CD4-positive, alpha-beta memory T cell (primary cell): ENCODE results near the gene RBM39. TPM values are rescaled to one million over a fixed set of nuclear protein-coding genes. Genes with fewer than 3 reads are reported as not detected.

ENCODE experiments used
- CTCF ChIA-PET: fragments of 350-600 bp; sonication (Branson Sonifier 250); formaldehyde crosslinking; loops from one replicate; lab custom pipeline; 2021; ENCODE audit warnings: inconsistent platforms; ENCODE audit not compliant: partially characterized antibody; lab: Charles Lee
- POLR2A ChIA-PET: fragments of 350-600 bp; sonication (Branson Sonifier 250); formaldehyde crosslinking; loops from one replicate; lab custom pipeline; 2021; ENCODE audit not compliant: partially characterized antibody; lab: Charles Lee
- DNase-seq, 5 donors: peaks; one replicate each; pipeline versions ENCODE4 v3.0.0 to v3.0.0-alpha.2; 2020 to 2022; ENCODE audit warnings: mixed read lengths in 1 of 5
- H3K27ac ChIP-seq: one replicate; pipeline ENCODE4 v1.7.0; 2013; ENCODE audit warnings: low read depth, low read length
- H3K27me3 ChIP-seq: 2 replicates; pipeline ENCODE4 v1.7.0; 2013; ENCODE audit warnings: mild to moderate bottlenecking, low read length, moderate library complexity; ENCODE audit not compliant: insufficient read depth
- H3K36me3 ChIP-seq: 2 replicates; pipeline ENCODE4 v1.7.0; 2013; ENCODE audit warnings: mild to moderate bottlenecking, low read length, moderate library complexity; ENCODE audit not compliant: insufficient read depth
- H3K4me1 ChIP-seq: 2 replicates; pipeline ENCODE4 v1.7.0; 2013; ENCODE audit warnings: mild to moderate bottlenecking, low read length, moderate library complexity; ENCODE audit not compliant: insufficient read depth
- H3K4me3 ChIP-seq, 2 donors: one replicate each; pipeline ENCODE4 v1.7.0; 2013; ENCODE audit warnings: low read length in 2 of 2, mild to moderate bottlenecking in 1 of 2
- H3K9me3 ChIP-seq, 2 donors: one replicate each; pipeline ENCODE4 v1.7.0; 2013; ENCODE audit warnings: low read length in 2 of 2, control low read depth in 1 of 2; ENCODE audit not compliant: control insufficient read depth in 1 of 2
- H3K27ac Mint-ChIP-seq, 7 donors: one replicate each; pipeline ENCODE4 v1.8.0; 2020 to 2021; ENCODE audit warnings: mixed read lengths in 7 of 7, mild to moderate bottlenecking in 6 of 7, inconsistent platforms in 3 of 7, moderate library complexity in 3 of 7
- H3K27me3 Mint-ChIP-seq, 2 donors: one replicate each; pipeline ENCODE4 v1.8.0; 2020 to 2021; ENCODE audit warnings: mixed read lengths in 2 of 2
- H3K36me3 Mint-ChIP-seq, 2 donors: one replicate each; pipeline ENCODE4 v1.8.0; 2020 to 2021; ENCODE audit warnings: mixed read lengths in 2 of 2, inconsistent platforms in 1 of 2, mild to moderate bottlenecking in 1 of 2
- H3K4me1 Mint-ChIP-seq, 4 donors: one replicate each; pipeline ENCODE4 v1.8.0; 2020 to 2021; ENCODE audit warnings: mixed read lengths in 4 of 4, mild to moderate bottlenecking in 1 of 4
- H3K4me3 Mint-ChIP-seq, 8 donors: one replicate each; pipeline ENCODE4 v1.8.0; 2020 to 2021; ENCODE audit warnings: mixed read lengths in 8 of 8, mild to moderate bottlenecking in 7 of 8, moderate library complexity in 6 of 8, inconsistent platforms in 3 of 8
- H3K9me3 Mint-ChIP-seq, 8 donors: one replicate each; pipeline ENCODE4 v1.8.0; 2020 to 2021; ENCODE audit warnings: mixed read lengths in 8 of 8, mild to moderate bottlenecking in 5 of 8, inconsistent platforms in 3 of 8, moderate library complexity in 1 of 8
- intact Hi-C: fragments of 100-400 bp; cut with micrococcal nuclease; formaldehyde crosslinking; loops from one replicate; pipeline ENCODE4 v1.15.1; 2023
- polyA plus RNA-seq, 2 donors: library from polyadenylated mRNA; unstranded; fragments of 300-500 nt; fragmentation: Illumina TruSeq; gene quantifications; one replicate each; pipeline ENCODE4 v1.2.3, GENCODE V29; 2021
- total RNA-seq, 2 experiments: library from RNA; stranded (reverse); gene quantifications; one replicate each; pipeline ENCODE4 v1.2.3, GENCODE V29; 2021

Gene RBM39
- total and polyA plus RNA-seq, 4 experiments from 2014 or later, result 76.7 to 665 (median 392) TPM

DNA sequence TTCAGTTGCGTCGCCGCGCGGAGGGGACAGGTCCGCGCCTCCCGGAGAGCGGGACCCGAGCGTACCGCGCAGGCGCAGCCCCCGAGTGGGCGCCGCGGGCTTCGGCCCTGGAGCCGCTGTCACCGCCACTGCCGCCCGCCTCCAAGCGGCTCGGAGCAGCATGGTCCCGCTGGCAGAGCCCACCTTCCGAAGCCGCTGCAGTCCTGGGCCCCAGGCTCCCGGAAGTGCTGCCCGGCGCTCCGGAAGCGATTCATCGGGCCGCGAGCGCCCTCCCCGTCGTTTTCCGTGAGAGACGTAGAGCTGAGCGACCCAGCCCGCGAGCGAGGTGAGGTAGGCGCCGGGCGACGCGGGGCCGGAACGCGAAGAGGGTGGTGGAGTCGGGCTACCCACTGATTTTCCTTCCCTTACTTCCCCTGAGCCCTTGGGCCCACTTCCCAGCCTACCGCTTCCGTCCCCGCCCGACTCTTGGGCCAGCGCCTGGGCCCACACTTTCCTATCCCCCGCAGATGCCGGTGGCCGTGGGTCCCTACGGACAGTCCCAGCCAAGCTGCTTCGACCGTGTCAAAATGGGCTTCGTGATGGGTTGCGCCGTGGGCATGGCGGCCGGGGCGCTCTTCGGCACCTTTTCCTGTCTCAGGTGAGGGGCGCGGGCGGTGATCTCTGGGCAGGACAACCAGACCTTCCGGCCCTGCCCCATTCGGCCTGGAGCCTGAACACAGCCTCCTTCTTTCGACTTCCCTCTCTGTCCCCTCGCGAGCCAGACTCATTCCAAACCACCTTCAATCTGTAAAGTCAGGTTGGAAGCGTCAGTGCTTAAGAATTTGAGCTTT, 42.7 kb downstream of the RBM39 start, which contains the start of the genes NFS1 and ROMO1:
Gene NFS1 (minus strand): TSS at position 226 of the 830 bp plus-strand sequence. CDS start 64 bp downstream, at position 162.
Gene ROMO1 (plus strand): TSS at position 279 of the 830 bp plus-strand sequence. CDS start 228 bp downstream, at position 507.
- Histone ChIP-seq H3K27ac (peak within 1 kb of the TSS; percentile 84), H3K9me3 (no peaks in the 10 kb centered on the region), H3K4me1 (peaks cover 38% of the 10 kb centered on the region), H3K36me3 (peaks cover 33% of the 10 kb centered on the region), H3K27me3 (no peaks in the 10 kb centered on the region), H3K4me3 (peak within 1 kb of the TSS; percentile 90 to 92)
- peak; percentile 82 to 88 (median 83) for DNase-seq
- H3K36me3 Mint-ChIP-seq, result peaks cover 27 to 62% of the 10 kb centered on the region in 2 donors
- H3K4me3 Mint-ChIP-seq, result peak within 1 kb of the TSS; percentile 92 to 99 (median 95)
- intact Hi-C loops, result loop anchor here (1.0 to 10.0 kb wide), 6 partner anchors 35 to 235 kb away; partner anchors contain the start of genes CPNE1 and RBM12
- H3K27ac Mint-ChIP-seq, result peak within 1 kb of the TSS; percentile 93 to 99 (median 97)
- CTCF ChIA-PET, result interaction anchor here (0.8 to 2.8 kb wide), 4 partner anchors 9 to 98 kb away, joined by 3 to 8 read pairs (median 3); partner anchors contain the start of gene PHF20
- POLR2A ChIA-PET, result interaction anchor here (0.7 to 6.8 kb wide), 19 partner anchors 12 to 254 kb away, joined by 3 to 100 read pairs (median 4); partner anchors contain the start of genes CPNE1, PHF20, RBM12 and RBM39
- H3K27me3 Mint-ChIP-seq, result no peaks in the 10 kb centered on the region
- H3K4me1 Mint-ChIP-seq, result peaks cover 33 to 67% (median 42%) of the 10 kb centered on the region in 4 donors
- peaks cover 0 to 11% (median 0%) of the 10 kb centered on the region in 8 donors for H3K9me3 Mint-ChIP-seq

DNA sequence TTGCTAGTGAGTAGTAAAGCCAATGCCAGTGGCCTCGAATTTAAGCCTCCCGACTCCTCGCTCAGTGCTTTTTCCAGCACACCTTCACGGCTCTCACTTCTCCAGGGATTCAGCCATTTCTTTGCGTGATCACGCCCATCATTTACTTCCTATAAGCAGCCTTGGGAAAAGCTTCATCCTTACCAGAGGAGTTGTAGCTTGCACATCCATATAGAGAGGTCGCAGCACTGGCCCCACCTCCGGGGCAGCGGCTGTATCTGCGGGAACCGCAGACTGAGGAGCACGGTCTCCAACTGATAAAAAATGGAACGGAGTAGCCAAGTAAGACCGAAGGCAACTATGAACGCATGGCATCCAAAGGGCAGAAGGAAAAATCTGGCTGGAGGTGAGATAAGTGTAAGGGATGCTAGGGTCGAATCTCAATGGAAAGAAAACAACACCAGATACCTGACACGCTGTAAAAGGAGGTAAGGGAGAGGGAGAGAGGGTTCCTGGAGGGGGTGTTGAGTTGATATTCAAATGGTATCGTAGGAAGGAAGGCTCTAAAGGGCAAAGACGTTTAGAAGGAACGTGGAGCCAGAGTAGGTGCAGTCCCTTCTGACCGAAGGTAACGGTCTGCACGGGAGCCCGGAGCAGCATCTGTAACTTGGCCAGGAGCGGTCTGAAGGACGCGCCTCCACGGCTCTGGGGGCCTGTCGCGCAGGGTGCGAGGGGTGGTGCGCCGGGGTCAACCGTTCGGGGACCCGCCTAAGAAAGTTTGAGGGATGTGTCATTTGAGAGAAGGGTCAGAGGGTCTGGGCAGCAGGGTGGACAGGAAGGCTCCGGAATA, 43.5 kb downstream of the RBM39 start:
- DNase-seq, result no peak
- Histone ChIP-seq H3K27ac (peak overlapping the region; percentile 84), H3K4me1 (peaks cover 33% of the 10 kb centered on the region), H3K36me3 (peaks cover 25% of the 10 kb centered on the region), H3K9me3 (no peaks in the 10 kb centered on the region), H3K27me3 (no peaks in the 10 kb centered on the region), H3K4me3 (peak overlapping the region; percentile 90 to 92)
- Mint-ChIP-seq H3K9me3 (peaks cover 0 to 11% (median 0%) of the 10 kb centered on the region in 8 donors), H3K36me3 (peaks cover 23 to 54% of the 10 kb centered on the region in 2 donors), H3K27ac (peak overlapping the region; percentile 89 to 99 (median 97)), H3K4me1 (peaks cover 32 to 59% (median 41%) of the 10 kb centered on the region in 4 donors), H3K4me3 (peak overlapping the region; percentile 88 to 99 (median 94)), H3K27me3 (no peaks in the 10 kb centered on the region)
- ChIA-PET CTCF (interaction anchor here (1.1 to 2.8 kb wide), 2 partner anchors 74 to 97 kb away, joined by 3 to 8 read pairs; partner anchors contain the start of gene PHF20), POLR2A (interaction anchor here (0.5 to 6.8 kb wide), 14 partner anchors 12 to 255 kb away, joined by 3 to 100 read pairs (median 4); partner anchors contain the start of genes CPNE1, PHF20, RBM12 and RBM39)
- intact Hi-C loops, result loop anchor here (1.0 to 10.0 kb wide), 6 partner anchors 34 to 234 kb away; partner anchors contain the start of genes CPNE1 and RBM12

DNA sequence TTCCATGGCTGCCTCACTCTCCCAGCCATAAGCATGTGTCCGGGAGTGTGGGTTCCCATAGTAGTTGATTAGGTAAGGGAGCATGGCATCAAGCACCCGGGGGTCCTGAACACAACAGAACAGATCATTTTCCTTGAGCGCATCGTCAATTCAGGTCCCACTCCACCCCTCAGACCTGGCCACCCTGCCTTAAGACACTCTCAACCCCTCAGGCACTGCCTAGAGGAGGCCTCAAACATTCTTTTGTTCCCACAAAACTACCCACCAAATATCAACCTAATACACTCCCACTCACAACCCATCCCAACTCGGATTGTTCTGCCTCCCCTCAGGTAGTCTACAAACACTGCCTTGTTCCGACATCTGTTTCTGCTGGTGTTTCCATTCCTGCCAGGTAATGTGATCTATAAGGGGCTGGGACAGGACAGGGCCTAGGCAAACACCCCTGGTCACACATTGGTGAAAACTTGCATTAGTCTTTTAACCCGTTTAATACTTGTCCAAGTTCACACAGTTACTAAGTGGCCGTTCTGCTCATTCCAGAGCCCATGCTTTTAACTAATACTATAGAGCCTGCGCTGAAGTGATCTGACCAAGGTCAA, 44.3 kb downstream of the RBM39 start:
- no peaks in the 10 kb centered on the region for H3K9me3 ChIP-seq
- no peak for DNase-seq
- CTCF ChIA-PET, result no interaction called here
- H3K27ac ChIP-seq, result peak overlapping the region; percentile 84
- H3K4me1 ChIP-seq, result peaks cover 30% of the 10 kb centered on the region
- Mint-ChIP-seq H3K27ac (peak overlapping the region; percentile 71 to 98 (median 97)), H3K27me3 (no peaks in the 10 kb centered on the region), H3K36me3 (peaks cover 22 to 52% of the 10 kb centered on the region in 2 donors), H3K4me1 (peaks cover 32 to 56% (median 40%) of the 10 kb centered on the region in 4 donors), H3K4me3 (peak overlapping the region; percentile 88 to 99 (median 94)), H3K9me3 (peaks cover 0 to 11% (median 0%) of the 10 kb centered on the region in 8 donors)
- POLR2A ChIA-PET, result interaction anchor here (0.5 to 3.1 kb wide), 3 partner anchors 13 to 44 kb away, joined by 3 to 29 read pairs (median 3); partner anchors contain the start of genes CPNE1, RBM12 and RBM39
- intact Hi-C loops, result loop anchor here (2.0 to 10.0 kb wide), 3 partner anchors 97 to 233 kb away; no protein-coding TSS in a partner anchor
- peaks cover 20% of the 10 kb centered on the region for H3K36me3 ChIP-seq
- peak overlapping the region in 1 of 2 donors; percentile 90 for H3K4me3 ChIP-seq
- no peaks in the 10 kb centered on the region for H3K27me3 ChIP-seq

DNA sequence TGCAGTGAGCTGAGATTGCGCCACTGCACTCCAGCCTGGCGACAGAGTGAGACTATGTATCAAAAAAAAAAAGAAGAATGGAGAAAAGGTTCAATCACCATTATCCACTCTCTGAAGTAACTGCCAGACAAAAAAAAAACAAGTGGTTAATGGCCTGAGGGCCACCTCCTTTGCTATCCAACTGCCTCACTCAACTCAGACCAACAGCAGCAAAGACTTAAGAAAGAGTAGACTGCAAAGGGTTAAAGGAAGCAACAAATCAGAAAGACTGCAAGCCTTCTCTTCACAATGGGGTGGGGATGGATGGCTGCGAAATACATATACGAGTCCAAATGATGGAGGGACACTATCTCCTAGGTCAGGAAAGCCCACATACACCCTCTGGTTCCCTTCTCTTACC, 46.1 kb downstream of the RBM39 start:
- Histone ChIP-seq H3K4me1 (peaks cover 30% of the 10 kb centered on the region), H3K27me3 (no peaks in the 10 kb centered on the region), H3K36me3 (peaks cover 15% of the 10 kb centered on the region), H3K27ac (no peak overlapping the region), H3K4me3 (no peak overlapping the region), H3K9me3 (no peaks in the 10 kb centered on the region)
- H3K4me3 Mint-ChIP-seq, result peak overlapping the region in 2 of 8 donors; percentile 23 to 28
- ChIA-PET CTCF (no interaction called here), POLR2A (interaction anchor here (1.1 kb wide), 1 partner anchor 46 kb away, joined by 3 read pairs; the partner anchor contains the start of gene RBM39)
- intact Hi-C loops, result loop anchor here (5.0 to 10.0 kb wide), 2 partner anchors 186 to 231 kb away; no protein-coding TSS in a partner anchor
- peaks cover 28 to 46% (median 38%) of the 10 kb centered on the region in 4 donors for H3K4me1 Mint-ChIP-seq
- no peaks in the 10 kb centered on the region for H3K27me3 Mint-ChIP-seq
- H3K27ac Mint-ChIP-seq, result peak overlapping the region in 4 of 7 donors; percentile 1 to 74 (median 31)
- H3K9me3 Mint-ChIP-seq, result peaks cover 0 to 9% (median 0%) of the 10 kb centered on the region in 8 donors
- DNase-seq, result no peak
- H3K36me3 Mint-ChIP-seq, result peaks cover 15 to 44% of the 10 kb centered on the region in 2 donors

DNA sequence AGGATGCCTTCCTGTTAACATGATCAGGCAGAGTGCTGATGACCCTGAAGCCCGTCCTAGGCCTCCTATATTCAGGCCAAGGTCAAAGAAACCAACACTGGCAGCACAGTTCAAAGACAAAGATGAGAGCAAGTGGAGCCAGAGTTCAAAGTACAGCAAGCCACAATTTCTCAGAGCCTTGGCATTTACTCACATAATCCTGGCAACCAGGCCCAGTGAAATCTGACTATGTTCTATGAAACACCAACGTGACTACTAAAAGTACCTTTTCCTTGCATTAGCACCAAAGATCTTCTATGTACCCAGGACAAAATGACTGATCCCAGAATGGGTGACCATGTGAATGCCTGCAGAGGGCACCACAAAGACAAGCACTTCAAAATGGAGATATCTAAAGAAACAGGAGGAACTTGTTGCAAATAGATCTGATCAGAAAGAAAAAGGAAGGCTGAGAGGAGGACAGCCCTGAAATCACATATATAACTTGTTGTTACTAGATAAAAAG, 46.8 kb downstream of the RBM39 start:
- no peaks in the 10 kb centered on the region for H3K27me3 Mint-ChIP-seq
- intact Hi-C loops, result loop anchor here (5.0 to 10.0 kb wide), 2 partner anchors 187 to 230 kb away; no protein-coding TSS in a partner anchor
- peaks cover 20 to 50% of the 10 kb centered on the region in 2 donors for H3K36me3 Mint-ChIP-seq
- peaks cover 23% of the 10 kb centered on the region for H3K4me1 ChIP-seq
- peaks cover 26 to 39% (median 33%) of the 10 kb centered on the region in 4 donors for H3K4me1 Mint-ChIP-seq
- peaks cover 0 to 9% (median 0%) of the 10 kb centered on the region in 8 donors for H3K9me3 Mint-ChIP-seq
- peak overlapping the region in 4 of 7 donors; percentile 30 to 86 (median 38) for H3K27ac Mint-ChIP-seq
- H3K36me3 ChIP-seq, result peaks cover 18% of the 10 kb centered on the region
- POLR2A ChIA-PET, result no interaction called here
- H3K9me3 ChIP-seq, result no peaks in the 10 kb centered on the region
- no peak overlapping the region for H3K27ac ChIP-seq
- no peaks in the 10 kb centered on the region for H3K27me3 ChIP-seq
- CTCF ChIA-PET, result no interaction called here
- H3K4me3 Mint-ChIP-seq, result no peak overlapping the region
- DNase-seq, result no peak
- H3K4me3 ChIP-seq, result no peak overlapping the region
